GM10847 (cell line): ENCODE results near the gene RAB3D.

Experiments used
- POLR2A ChIP-seq: IDR thresholded peaks from 2 replicates; pipeline ENCODE4 v1.6.1; 2011; ENCODE audit not compliant: insufficient read length; ENCODE audit errors: extremely low read depth

RAB3D gene

DNA sequence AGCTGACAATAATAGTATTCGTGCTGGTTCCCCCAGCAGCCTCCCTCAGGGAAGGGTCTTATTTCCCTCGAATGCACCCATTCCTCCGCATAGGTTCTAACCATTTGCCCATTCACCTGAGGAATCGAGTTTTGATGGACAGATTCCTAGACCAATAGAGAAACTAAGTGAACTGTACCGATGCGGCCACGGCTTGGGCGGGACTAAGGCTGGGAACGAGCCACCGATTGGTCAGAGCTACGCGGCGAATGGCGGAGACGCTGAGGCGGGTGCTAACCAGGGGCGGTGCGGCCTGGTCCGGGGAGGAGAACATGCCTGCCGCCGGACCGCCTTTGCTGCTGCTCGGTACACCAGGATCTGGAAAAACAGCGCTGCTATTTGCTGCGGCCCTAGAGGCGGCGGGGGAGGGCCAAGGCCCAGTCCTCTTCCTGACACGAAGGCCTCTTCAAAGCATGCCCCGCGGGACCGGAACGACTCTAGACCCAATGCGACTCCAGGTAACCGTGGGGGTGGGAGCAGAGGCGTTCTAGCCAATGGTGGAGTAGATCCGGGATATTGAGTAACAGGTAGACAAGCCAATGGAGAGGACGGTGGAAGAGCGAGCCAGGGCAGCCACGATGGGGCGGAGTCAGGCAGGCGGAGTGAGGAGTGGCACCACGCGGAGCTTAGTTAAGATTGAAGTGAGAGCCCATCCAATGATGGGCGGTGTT, 35.1 kb upstream of the RAB3D start, which contains the start of gene SWSAP1:
Gene SWSAP1, plus strand, starts transcription at position 234 of the 710 bp plus-strand sequence. Its CDS starts 15 bp downstream, at position 249.
- TF ChIP-seq POLR2A = no peak

- no peak for TF ChIP-seq POLR2A
Observed at GRCh38 chr19:11373885-11374432, 34.5 kb upstream of the RAB3D start.

GRCh38 chr19:11373166-11373884, 33.9 kb upstream of the RAB3D start:
- no peak for TF ChIP-seq POLR2A

DNA sequence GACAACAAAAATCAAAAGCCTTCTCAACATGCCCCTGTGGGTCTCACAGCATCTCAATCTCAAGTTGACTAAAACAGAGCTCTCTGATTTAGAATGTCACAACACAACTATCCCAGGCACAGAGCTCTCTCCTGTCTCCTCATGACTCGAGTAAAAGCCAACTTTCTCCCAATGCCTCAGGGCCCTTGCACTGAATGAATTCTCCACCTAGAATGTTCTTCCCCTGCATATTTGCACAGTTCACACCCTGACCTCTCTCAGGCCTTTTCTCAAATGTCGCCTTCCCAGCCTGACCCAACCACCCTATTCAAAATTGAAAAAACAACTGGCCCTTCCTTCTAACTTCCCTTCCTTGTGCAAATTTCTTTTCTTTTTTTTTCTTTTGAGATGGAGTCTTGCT, 31.3 kb upstream of the RAB3D start:
- TF ChIP-seq POLR2A = no peak

DNA sequence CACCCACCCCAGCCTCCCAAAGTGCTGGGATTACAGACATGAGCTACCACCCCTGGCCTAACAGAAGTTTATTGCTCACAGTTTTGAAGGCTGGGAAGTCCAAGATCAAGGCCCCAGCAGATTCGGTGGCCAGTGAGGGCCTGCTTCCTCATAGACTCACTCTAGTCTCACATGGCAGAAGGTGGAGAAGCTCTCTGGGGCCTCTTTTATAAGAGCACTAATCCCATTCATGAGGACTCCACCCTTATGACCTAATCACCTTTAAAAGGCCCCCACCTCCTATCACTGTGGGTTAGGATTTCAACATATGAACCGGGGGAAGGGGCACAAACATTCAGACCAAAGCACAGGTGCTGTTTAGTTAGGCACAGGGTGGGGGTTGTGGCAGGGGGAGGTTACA, 28.1 kb upstream of the RAB3D start:
- no peak for TF ChIP-seq POLR2A

DNA sequence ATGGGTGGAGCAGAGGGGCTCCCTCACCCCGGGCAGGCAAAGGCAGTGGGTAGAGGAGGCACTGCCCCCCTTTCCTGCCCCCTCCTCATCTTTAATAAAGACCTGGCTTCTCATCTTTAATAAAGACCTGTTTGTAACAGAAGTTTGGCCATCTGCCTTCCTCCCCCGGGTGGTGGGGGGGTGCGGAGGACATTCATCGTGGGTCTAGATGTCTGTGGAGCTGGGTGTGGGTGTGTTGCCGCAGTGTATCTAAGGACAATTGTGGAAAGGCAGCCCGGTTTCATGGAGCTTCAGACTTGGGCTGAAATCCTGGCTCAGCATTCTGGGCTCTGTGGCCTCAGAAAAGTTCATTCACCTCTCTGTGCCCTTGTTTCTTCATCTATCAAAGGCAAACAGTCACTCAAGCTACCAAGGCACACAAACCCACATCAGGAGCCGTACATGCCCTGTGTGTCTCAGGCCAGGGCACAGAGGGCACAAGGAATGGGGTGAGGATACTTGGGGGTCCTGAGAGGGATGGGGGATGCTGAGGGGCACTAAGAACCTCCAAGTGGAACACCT, 26.2 kb upstream of the RAB3D start:
- no peak for TF ChIP-seq POLR2A

- TF ChIP-seq POLR2A = no peak
Observed at GRCh38 chr19:11364935-11365334, 25.5 kb upstream of the RAB3D start.

GRCh38 chr19:11364296-11364904, 24.9 kb upstream of the RAB3D start:
- TF ChIP-seq POLR2A = no peak

DNA sequence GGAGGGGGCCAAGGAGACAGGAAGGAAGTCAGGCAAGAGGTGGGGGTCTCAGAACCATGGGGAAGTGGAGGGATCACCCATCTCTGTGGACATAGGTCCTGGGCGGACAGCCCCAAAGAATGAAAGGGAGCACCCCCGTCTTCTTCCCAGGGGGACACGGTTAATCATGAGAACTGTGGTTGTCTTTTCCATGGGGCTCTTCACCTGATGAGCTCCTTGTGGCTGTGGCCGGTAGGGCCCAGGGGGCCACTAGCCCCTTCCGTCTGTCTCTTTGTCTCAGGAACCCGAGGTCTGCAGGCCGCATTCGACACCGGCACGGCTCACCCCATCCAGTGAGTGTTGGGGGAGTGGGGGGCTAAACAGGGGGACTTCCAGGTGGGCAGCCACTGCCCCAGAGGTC, 24.4 kb upstream of the RAB3D start:
- no peak for TF ChIP-seq POLR2A

GRCh38 chr19:11361771-11362731, 22.6 kb upstream of the RAB3D start:
- no peak for TF ChIP-seq POLR2A

DNA sequence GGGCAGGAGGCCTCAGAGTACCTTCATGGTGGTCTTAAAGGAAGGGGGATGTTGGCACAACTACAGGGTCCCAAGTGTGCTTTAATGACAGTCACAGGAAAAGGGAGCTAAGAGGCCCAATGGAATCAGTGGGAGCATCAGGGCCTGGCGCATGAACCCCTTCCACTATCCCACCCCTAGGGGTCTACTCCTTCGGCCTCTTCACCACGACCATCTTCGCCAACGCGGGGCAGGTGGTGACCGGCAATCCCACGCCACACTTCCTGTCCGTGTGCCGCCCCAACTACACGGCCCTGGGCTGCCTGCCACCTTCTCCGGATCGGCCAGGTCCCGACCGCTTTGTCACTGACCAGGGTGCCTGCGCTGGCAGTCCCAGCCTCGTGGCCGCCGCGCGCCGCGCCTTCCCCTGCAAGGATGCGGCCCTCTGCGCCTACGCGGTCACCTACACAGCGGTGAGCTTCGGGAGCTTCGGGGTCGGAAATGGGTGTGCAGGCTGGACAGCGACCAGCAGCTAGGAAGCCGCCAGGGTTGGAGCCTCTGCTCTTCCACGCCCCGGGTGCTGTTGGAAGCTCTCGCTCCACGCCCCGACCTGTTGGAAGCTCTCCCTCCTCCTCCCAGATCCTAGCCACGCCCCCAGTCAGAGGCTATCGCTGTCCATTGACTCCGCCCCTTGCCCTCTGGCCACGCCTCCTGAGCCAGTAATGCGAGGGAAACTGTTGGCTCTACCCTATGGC, 21.7 kb upstream of the RAB3D start:
- no peak for TF ChIP-seq POLR2A

DNA sequence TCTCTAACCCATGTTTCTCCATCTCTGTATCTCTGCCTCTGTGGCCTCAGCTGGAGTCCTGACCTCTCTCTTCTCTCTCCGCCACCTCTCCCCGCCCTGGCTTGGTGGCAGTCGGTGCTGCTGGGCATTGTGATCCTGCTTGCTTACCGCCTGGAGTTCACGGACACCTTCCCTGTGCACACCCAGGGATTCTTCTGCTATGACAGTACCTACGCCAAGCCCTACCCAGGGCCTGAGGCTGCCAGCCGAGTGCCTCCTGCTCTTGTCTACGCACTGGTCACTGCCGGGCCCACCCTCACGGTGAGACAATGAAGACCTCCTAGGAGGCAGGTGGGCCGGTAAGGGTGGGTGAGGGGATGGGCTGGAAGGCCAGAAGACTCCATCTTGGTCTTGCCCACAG, 20.0 kb upstream of the RAB3D start:
- no peak for TF ChIP-seq POLR2A

DNA sequence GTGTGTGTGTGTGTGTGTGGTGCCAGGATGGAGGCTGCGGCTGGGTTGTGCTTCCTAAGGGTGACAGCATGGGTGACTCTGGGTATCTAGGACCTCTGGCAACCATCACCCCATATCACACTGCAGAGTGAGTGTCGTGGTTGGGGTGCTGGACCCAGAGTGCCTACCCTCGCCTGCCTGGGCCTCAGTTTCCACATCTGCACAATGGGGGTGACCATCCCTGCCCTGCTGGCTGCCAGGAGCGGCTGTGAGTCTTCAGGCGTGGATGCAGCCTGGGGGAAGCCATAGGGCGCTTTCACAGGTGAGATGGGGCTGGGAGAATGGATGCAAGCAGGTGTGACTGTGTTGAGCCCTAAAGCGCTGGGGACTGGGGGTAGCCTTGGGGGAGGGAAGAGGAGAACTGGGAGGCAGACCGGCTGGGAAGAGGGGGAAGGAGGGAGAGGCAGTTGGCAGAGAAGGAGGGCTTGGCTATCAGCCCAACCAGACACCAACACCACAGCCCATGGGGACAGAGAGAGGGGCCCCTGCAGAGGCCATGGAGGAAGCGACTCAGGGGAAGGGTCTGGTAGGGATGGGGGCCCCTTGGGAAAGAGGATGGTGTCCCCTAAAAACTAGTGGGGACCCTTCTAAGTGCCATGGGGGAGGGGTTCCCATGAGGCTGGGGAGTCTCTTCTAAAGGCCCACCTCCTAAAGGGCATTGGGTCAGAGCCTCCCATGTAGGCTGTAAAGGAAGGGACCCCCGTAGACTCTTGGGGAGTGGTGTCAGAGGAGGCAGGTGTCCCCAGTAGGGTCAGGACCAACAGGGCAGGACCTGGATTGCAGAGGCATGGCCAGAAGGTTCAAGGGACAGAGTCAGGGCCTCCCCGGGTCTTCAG, 17.5 kb upstream of the RAB3D start:
- TF ChIP-seq POLR2A = no peak
